HEK293T (cell line): ENCODE measurements around the gene ST6GALNAC1.

Experiments used
- ARNT ChIP-seq: fragments of 450-650 bp; IDR thresholded peaks from 2 replicates; pipeline ENCODE4 v1.6.1; 2017; ENCODE audit warnings: mild to moderate bottlenecking
- BHLHE40 ChIP-seq: fragments of 450-650 bp; IDR thresholded peaks from 2 replicates; pipeline ENCODE4 v1.6.1; 2016; ENCODE audit warnings: mild to moderate bottlenecking, moderate library complexity, borderline replicate concordance
- FOXA1 ChIP-seq: fragments of 450-650 bp; IDR thresholded peaks from 2 replicates; pipeline ENCODE4 v1.6.1; 2016; ENCODE audit warnings: mild to moderate bottlenecking
- FOXK2 ChIP-seq: fragments of 450-650 bp; IDR thresholded peaks from 2 replicates; pipeline ENCODE4 v1.6.1; 2016; ENCODE audit warnings: mild to moderate bottlenecking
- FOXM1 ChIP-seq: fragments of 450-650 bp; IDR thresholded peaks from 2 replicates; pipeline ENCODE4 v1.6.1; 2017; ENCODE audit warnings: mild to moderate bottlenecking, borderline replicate concordance
- HDGF ChIP-seq: fragments of 450-650 bp; IDR thresholded peaks from 2 replicates; pipeline ENCODE4 v1.6.1; 2017; ENCODE audit warnings: antibody characterized with exemption, borderline replicate concordance
- LEF1 ChIP-seq: fragments of 450-650 bp; IDR thresholded peaks from 2 replicates; pipeline ENCODE4 v1.6.1; 2017; ENCODE audit warnings: mild to moderate bottlenecking, borderline replicate concordance
- NFRKB ChIP-seq: fragments of 450-650 bp; IDR thresholded peaks from 2 replicates; pipeline ENCODE4 v1.6.1; 2016; ENCODE audit warnings: mild to moderate bottlenecking, moderate library complexity
- PKNOX1 ChIP-seq: fragments of 450-650 bp; IDR thresholded peaks from 2 replicates; pipeline ENCODE4 v1.6.1; 2016
- SUZ12 ChIP-seq: fragments of 450-650 bp; IDR thresholded peaks from 2 replicates; pipeline ENCODE4 v1.6.1; 2016; ENCODE audit warnings: mild to moderate bottlenecking
- TARDBP ChIP-seq: fragments of 450-650 bp; IDR thresholded peaks from 2 replicates; pipeline ENCODE4 v1.6.1; 2016
- ZNF384 ChIP-seq: fragments of 450-650 bp; IDR thresholded peaks from 2 replicates; pipeline ENCODE4 v1.6.1; 2016

GRCh38 chr17:76646712-76647111 lies 3.2 kb upstream of the ST6GALNAC1 start:
- TF ChIP-seq LEF1: no peak
- TF ChIP-seq FOXM1: no peak
- no peak for TF ChIP-seq FOXA1
- no peak for TF ChIP-seq SUZ12
- no peak for TF ChIP-seq TARDBP
- no peak for TF ChIP-seq FOXK2
- TF ChIP-seq ARNT: no peak
- no peak for TF ChIP-seq NFRKB
- TF ChIP-seq PKNOX1: no peak
- no peak for TF ChIP-seq HDGF
- TF ChIP-seq BHLHE40: no peak
- TF ChIP-seq ZNF384: no peak
